IMR-90 (cell line): Measurements from ENCODE around the gene NOM1. TPM values are rescaled to one million over a fixed set of nuclear protein-coding genes. Genes with fewer than 3 reads are reported as not detected.

ENCODE experiments used
- ATAC-seq: fragments of 200-7000 bp; cut with Tn5 transposase; 2 replicates; pipeline ENCODE4 v1.9.1; 2020; ENCODE audit warnings: low read depth, mild to moderate bottlenecking, moderate library complexity
- BruUV-seq: library from RNA; stranded (reverse); fragments of 400-500 nt; replicated peaks from 2 replicates; lab custom pipeline; 2021; lab: Mats Ljungman, UMichigan
- CTCF ChIA-PET: fragments of 300-600 bp; formaldehyde crosslinking; extraction: SDS; loops from one replicate; lab custom pipeline; 2021; ENCODE audit warnings: antibody characterized with exemption; lab: Yijun Ruan, JAX
- POLR2A ChIA-PET: fragments of 300-600 bp; sonication (Branson Sonifier 250); formaldehyde crosslinking; loops from one replicate; lab custom pipeline; 2022; ENCODE audit warnings: antibody characterized with exemption; ENCODE audit not compliant: unreplicated experiment; lab: Charles Lee
- DNase-seq: peaks from one replicate; pipeline ENCODE4 v3.0.0; 2013
- H2AFZ ChIP-seq: replicated peaks from 2 replicates; pipeline ENCODE3; 2013; ENCODE audit warnings: low read length, mild to moderate bottlenecking; ENCODE audit not compliant: poor library complexity
- H2AK5ac ChIP-seq: 2 replicates; pipeline ENCODE4 v1.6.1; 2013; ENCODE audit warnings: low read depth, low read length, inconsistent platforms
- H2AK9ac ChIP-seq: replicated peaks from 2 replicates; pipeline ENCODE3; 2013; ENCODE audit warnings: mild to moderate bottlenecking, low read depth, low read length, moderate library complexity; ENCODE audit not compliant: poor library complexity
- H2BK120ac ChIP-seq: 2 replicates; pipeline ENCODE4 v1.6.1; 2013; ENCODE audit warnings: low read depth, low read length, inconsistent platforms
- H2BK15ac ChIP-seq: 3 replicates; pipeline ENCODE4 v1.6.1; 2013; ENCODE audit warnings: low read depth, low read length, inconsistent platforms
- H2BK20ac ChIP-seq: 2 replicates; pipeline ENCODE4 v1.6.1; 2013; ENCODE audit warnings: low read depth, mild to moderate bottlenecking, inconsistent platforms, low read length, moderate library complexity
- H2BK5ac ChIP-seq: 2 replicates; pipeline ENCODE4 v1.6.1; 2013; ENCODE audit warnings: mild to moderate bottlenecking, low read depth, low read length, inconsistent platforms; ENCODE audit not compliant: poor library complexity, severe bottlenecking
- H3K14ac ChIP-seq: replicated peaks from 2 replicates; pipeline ENCODE4 v1.6.1; 2013; ENCODE audit warnings: low read depth, low read length, inconsistent platforms
- H3K18ac ChIP-seq: 2 replicates; pipeline ENCODE4 v1.6.1; 2013; ENCODE audit warnings: low read depth, low read length, control low read depth
- H3K23ac ChIP-seq: 2 replicates; pipeline ENCODE4 v1.6.1; 2013; ENCODE audit warnings: low read depth, low read length, inconsistent platforms
- H3K27ac ChIP-seq: 2 replicates; pipeline ENCODE4 v1.5.1; 2013; ENCODE audit warnings: mild to moderate bottlenecking, control low read depth, low read length; ENCODE audit not compliant: insufficient read depth
- H3K27me3 ChIP-seq: 2 replicates; pipeline ENCODE4 v1.6.1; 2013; ENCODE audit warnings: low read length; ENCODE audit not compliant: control insufficient read depth, insufficient read depth
- H3K36me3 ChIP-seq: 2 replicates; pipeline ENCODE4 v1.6.1; 2013; ENCODE audit warnings: low read length, mixed read lengths; ENCODE audit not compliant: control insufficient read depth, insufficient read depth
- H3K4ac ChIP-seq: 2 replicates; pipeline ENCODE4 v1.6.1; 2013; ENCODE audit warnings: low read depth, low read length, inconsistent platforms
- H3K4me1 ChIP-seq: 2 replicates; pipeline ENCODE4 v1.6.1; 2013; ENCODE audit warnings: low read length, mixed read lengths; ENCODE audit not compliant: control insufficient read depth, insufficient read depth
- H3K4me2 ChIP-seq: 2 replicates; pipeline ENCODE4 v1.6.1; 2013; ENCODE audit warnings: low read depth, mild to moderate bottlenecking, control low read depth, low read length, moderate library complexity
- H3K4me3 ChIP-seq: 2 replicates; pipeline ENCODE4 v1.5.1; 2013; ENCODE audit warnings: low read depth, mild to moderate bottlenecking, control low read depth, low read length, moderate library complexity; ENCODE audit not compliant: insufficient read depth
- H3K56ac ChIP-seq: 2 replicates; pipeline ENCODE4 v1.6.1; 2013; ENCODE audit warnings: low read length, inconsistent platforms; ENCODE audit not compliant: insufficient read depth; ENCODE audit errors: extremely low read depth
- H3K79me1 ChIP-seq, 2 experiments: 2 replicates each; pipeline ENCODE4 v1.6.1; 2013; ENCODE audit warnings: low read length in 2 of 2, inconsistent platforms in 1 of 2, low read depth in 1 of 2
- H3K9ac ChIP-seq: 2 replicates; pipeline ENCODE4 v1.6.1; 2013; ENCODE audit warnings: low read depth, low read length, control low read depth
- H3K9me1 ChIP-seq: 2 replicates; pipeline ENCODE4 v1.6.1; 2013; ENCODE audit warnings: low read length, inconsistent platforms; ENCODE audit not compliant: insufficient read depth
- H3K9me3 ChIP-seq: 2 replicates; pipeline ENCODE4 v1.6.1; 2013; ENCODE audit warnings: low read length; ENCODE audit not compliant: control insufficient read depth, insufficient read depth
- H4K20me1 ChIP-seq: 2 replicates; pipeline ENCODE4 v1.6.1; 2013; ENCODE audit warnings: low read length, inconsistent platforms; ENCODE audit not compliant: insufficient read depth
- H4K5ac ChIP-seq: 2 replicates; pipeline ENCODE4 v1.6.1; 2013; ENCODE audit warnings: mild to moderate bottlenecking, low read depth, low read length, control low read depth
- H4K8ac ChIP-seq, 2 experiments: 2 replicates each; pipeline ENCODE4 v1.6.1; 2013; ENCODE audit warnings: low read depth in 2 of 2, low read length in 2 of 2, control low read depth in 1 of 2, inconsistent platforms in 1 of 2
- H4K91ac ChIP-seq: 2 replicates; pipeline ENCODE4 v1.6.1; 2013; ENCODE audit warnings: low read depth, low read length, inconsistent platforms; ENCODE audit not compliant: insufficient read depth
- CHD1 ChIP-seq: IDR thresholded peaks from 2 replicates; pipeline ENCODE4 v1.6.1; 2012; ENCODE audit warnings: low read depth, low read length, improper control_type of control experiment
- RAD21 ChIP-seq: IDR thresholded peaks from 2 replicates; pipeline ENCODE4 v1.6.1; 2012; ENCODE audit warnings: low read length, improper control_type of control experiment
- WGBS, 2 experiments: methylation state at CpG; one replicate each; pipeline versions ENCODE4 v1.1.5 to v1.1.7; 2013; ENCODE audit warnings: missing lambda C conversion rate in 2 of 2; ENCODE audit not compliant: insufficient read length in 1 of 2; ENCODE audit errors: extremely low coverage in 2 of 2; 5-methylcytosine and 5-hydroxymethylcytosine counted together
- dilution Hi-C: fragments of 300-500 bp; cut with HindIII; formaldehyde crosslinking; loops from one replicate; pipeline ENCODE4 v1.14.3; 2018; ENCODE audit warnings: low sequenced_read_pairs; ENCODE audit not compliant: unreplicated experiment
- in situ Hi-C: fragments of 300-500 bp; cut with MboI; formaldehyde crosslinking; loops from 3 replicates; pipeline ENCODE4 v1.14.3; 2019; ENCODE audit warnings: low sequenced_read_pairs, inconsistent platforms, mixed read lengths
- intact Hi-C: fragments of 100-400 bp; cut with micrococcal nuclease; formaldehyde crosslinking; loops from 2 replicates; pipeline ENCODE4 v1.10.0; 2022
- polyA plus RNA-seq, 3 experiments: library from polyadenylated mRNA; depleted of rRNA; stranded (reverse); fragments of >200 nt; gene quantifications; 2 replicates each; pipeline ENCODE4 v1.2.3, GENCODE V29; 2012; ENCODE audit warnings: low replicate concordance in 1 of 3
- total RNA-seq: library from RNA; depleted of rRNA; stranded (reverse); fragments of >200 nt; gene quantifications from 2 replicates; pipeline ENCODE4 v1.2.3, GENCODE V29; 2012

Gene NOM1
- total and polyA plus RNA-seq, 2 of the 4 experiments (the other 2 are of a cell fraction), result 15.3 to 15.4 TPM

DNA sequence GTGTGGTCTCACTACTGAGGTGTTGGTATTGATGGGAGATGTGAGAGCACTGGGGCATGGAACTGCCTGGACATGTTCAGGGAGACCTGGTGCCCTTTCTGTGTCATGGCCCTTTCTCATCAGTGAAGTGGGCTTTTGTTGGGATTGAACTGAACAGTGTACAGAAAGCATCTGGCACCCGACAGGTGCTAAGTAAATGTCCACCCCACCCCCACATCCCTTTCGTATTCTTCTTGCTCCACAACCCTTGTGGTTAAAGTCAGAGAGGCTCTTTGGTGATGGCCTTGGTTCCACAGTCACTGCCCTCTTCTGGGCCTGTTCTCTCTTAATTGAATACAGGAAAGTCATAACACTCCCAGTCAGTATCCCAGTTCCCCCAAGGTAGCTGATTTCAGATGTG is 5.4 kb downstream of the NOM1 start:
- H2BK120ac ChIP-seq, result no peak overlapping the region
- no peaks in the 10 kb centered on the region for H3K27me3 ChIP-seq
- no peak overlapping the region for H2AK9ac ChIP-seq
- no peak overlapping the region for H2BK15ac ChIP-seq
- H2BK20ac ChIP-seq, result no peak overlapping the region
- no TSS peak for BruUV-seq
- H3K4me2 ChIP-seq, result no peak overlapping the region
- no peak overlapping the region for H3K18ac ChIP-seq
- no peak overlapping the region for H3K56ac ChIP-seq
- no peaks in the 10 kb centered on the region for H3K9me3 ChIP-seq
- peaks cover 2% of the 10 kb centered on the region; the same call in 1 of the 2 replicates for H3K4me1 ChIP-seq
- peaks cover 46% of the 10 kb centered on the region for H3K36me3 ChIP-seq
- no peak overlapping the region for H2AFZ ChIP-seq
- H4K5ac ChIP-seq, result no peak overlapping the region
- ATAC-seq (no peak), DNase-seq (no peak)
- H3K9ac ChIP-seq, result no peak overlapping the region
- H3K4me3 ChIP-seq, result no peak overlapping the region
- in situ Hi-C loops (loop anchor here (25.0 kb wide), 3 partner anchors 182 to 432 kb away; partner anchors contain the start of gene UBE3C), intact Hi-C loops (loop anchor here (10.0 kb wide), 1 partner anchor 380 kb away; the partner anchor contains the start of gene DNAJB6), dilution Hi-C loops (no loop called here)
- H3K23ac ChIP-seq, result no peak overlapping the region
- no peak overlapping the region for H3K4ac ChIP-seq
- H2BK5ac ChIP-seq, result no peak overlapping the region
- ChIA-PET POLR2A (no interaction called here), CTCF (no interaction called here)
- TF ChIP-seq RAD21, result no peak
- no peak for TF ChIP-seq CHD1
- no peak overlapping the region for H4K91ac ChIP-seq
- no peak overlapping the region for H2AK5ac ChIP-seq
- peaks cover 3% of the 10 kb centered on the region; the same call in 1 of the 2 replicates for H3K9me1 ChIP-seq
- peaks cover 29% of the 10 kb centered on the region for H4K20me1 ChIP-seq
- no peak overlapping the region for H3K27ac ChIP-seq
- peaks cover 36 to 61% of the 10 kb centered on the region in 2 experiments for H3K79me1 ChIP-seq
- no CpG with 5 or more reads among the region's 2 CpGs for WGBS, 2 experiments
- H4K8ac ChIP-seq, result no peak overlapping the region
- H3K14ac ChIP-seq, result no peak overlapping the region
